Measurements from ENCODE around the gene DNAI2.

GRCh38 chr17:74226252-74226651, 47.8 kb upstream of the DNAI2 start:
- TF ChIP-seq KAT7 (CRISPR knock-in tag; IDR thresholded peaks at IDR 0.05; ENCODE audit: borderline replicate concordance) (no peak), NR3C1 (CRISPR knock-in tag; conservative IDR thresholded peaks at IDR 0.05; ENCODE audit: low read depth) (no peak), USF1 (CRISPR knock-in tag; IDR thresholded peaks at IDR 0.05) (no peak), CTCF (IDR thresholded peaks at IDR 0.05) (no peak), NFYB (CRISPR knock-in tag; conservative IDR thresholded peaks at IDR 0.05; ENCODE audit: low read depth) (no peak), TP53 (CRISPR knock-in tag; IDR thresholded peaks at IDR 0.05) (no peak), ATF1 (CRISPR knock-in tag; IDR thresholded peaks at IDR 0.05) (no peak), SP1 (CRISPR knock-in tag; conservative IDR thresholded peaks at IDR 0.05) (no peak), MXD4 (CRISPR knock-in tag; IDR thresholded peaks at IDR 0.05; ENCODE audit: borderline replicate concordance) (no peak), ETV6 (CRISPR knock-in tag; IDR thresholded peaks at IDR 0.05) (no peak)
- TF ChIP-seq, protein P1, sequence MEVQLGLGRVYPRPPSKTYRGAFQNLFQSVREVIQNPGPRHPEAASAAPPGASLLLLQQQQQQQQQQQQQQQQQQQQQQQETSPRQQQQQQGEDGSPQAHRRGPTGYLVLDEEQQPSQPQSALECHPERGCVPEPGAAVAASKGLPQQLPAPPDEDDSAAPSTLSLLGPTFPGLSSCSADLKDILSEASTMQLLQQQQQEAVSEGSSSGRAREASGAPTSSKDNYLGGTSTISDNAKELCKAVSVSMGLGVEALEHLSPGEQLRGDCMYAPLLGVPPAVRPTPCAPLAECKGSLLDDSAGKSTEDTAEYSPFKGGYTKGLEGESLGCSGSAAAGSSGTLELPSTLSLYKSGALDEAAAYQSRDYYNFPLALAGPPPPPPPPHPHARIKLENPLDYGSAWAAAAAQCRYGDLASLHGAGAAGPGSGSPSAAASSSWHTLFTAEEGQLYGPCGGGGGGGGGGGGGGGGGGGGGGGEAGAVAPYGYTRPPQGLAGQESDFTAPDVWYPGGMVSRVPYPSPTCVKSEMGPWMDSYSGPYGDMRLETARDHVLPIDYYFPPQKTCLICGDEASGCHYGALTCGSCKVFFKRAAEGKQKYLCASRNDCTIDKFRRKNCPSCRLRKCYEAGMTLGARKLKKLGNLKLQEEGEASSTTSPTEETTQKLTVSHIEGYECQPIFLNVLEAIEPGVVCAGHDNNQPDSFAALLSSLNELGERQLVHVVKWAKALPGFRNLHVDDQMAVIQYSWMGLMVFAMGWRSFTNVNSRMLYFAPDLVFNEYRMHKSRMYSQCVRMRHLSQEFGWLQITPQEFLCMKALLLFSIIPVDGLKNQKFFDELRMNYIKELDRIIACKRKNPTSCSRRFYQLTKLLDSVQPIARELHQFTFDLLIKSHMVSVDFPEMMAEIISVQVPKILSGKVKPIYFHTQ (CRISPR knock-in tag; IDR thresholded peaks at IDR 0.05), result no peak

All from WTC11 (cell line).